WTC11 (cell line): Measurements from ENCODE around the gene KNSTRN. TPM values are rescaled to one million over a fixed set of nuclear protein-coding genes. Genes with fewer than 3 reads are reported as not detected.

Source experiments
- ATAC-seq: fragments of 200-7000 bp; cut with Tn5 transposase; 2 replicates; pipeline ENCODE4 v1.10.0; 2021; ENCODE audit warnings: mild to moderate bottlenecking, moderate library complexity
- CTCF ChIA-PET: fragments of 300-600 bp; sonication (Branson Sonifier 250); formaldehyde crosslinking; loops from one replicate; lab custom pipeline; 2021; ENCODE audit warnings: antibody characterized with exemption; lab: Charles Lee
- POLR2A ChIA-PET: fragments of 350-600 bp; sonication (Branson Sonifier 250); formaldehyde crosslinking; loops from one replicate; lab custom pipeline; 2021; ENCODE audit warnings: antibody characterized with exemption; lab: Charles Lee
- DNase-seq: peaks from one replicate; pipeline ENCODE4 v3.0.0; 2021; ENCODE audit warnings: low spot score
- H3K27ac Mint-ChIP-seq: 2 replicates; pipeline ENCODE4 v1.8.0; 2021; ENCODE audit warnings: mixed read lengths
- H3K27me3 Mint-ChIP-seq: 2 replicates; pipeline ENCODE4 v1.8.0; 2021; ENCODE audit warnings: low read depth, mild to moderate bottlenecking, moderate library complexity, mixed read lengths
- H3K36me3 Mint-ChIP-seq: 2 replicates; pipeline ENCODE4 v1.8.0; 2021; ENCODE audit warnings: mixed read lengths
- H3K4me1 Mint-ChIP-seq: 2 replicates; pipeline ENCODE4 v1.8.0; 2022; ENCODE audit warnings: mixed read lengths
- H3K4me3 Mint-ChIP-seq: 2 replicates; pipeline ENCODE4 v1.8.0; 2021; ENCODE audit warnings: mild to moderate bottlenecking, moderate library complexity, mixed read lengths
- H3K9me3 Mint-ChIP-seq: 2 replicates; pipeline ENCODE4 v1.8.0; 2021; ENCODE audit warnings: mixed read lengths
- ATF3 ChIP-seq: sonication (generic); formaldehyde crosslinking; conservative IDR thresholded peaks from 2 replicates; pipeline ENCODE4 v1.8.1; 2022; ENCODE audit warnings: mild to moderate bottlenecking, missing genetic modification reagents
- CREB1 ChIP-seq: sonication (generic); formaldehyde crosslinking; IDR thresholded peaks from 2 replicates; pipeline ENCODE4 v1.8.0; 2023; ENCODE audit warnings: mild to moderate bottlenecking, missing genetic modification reagents
- CREM ChIP-seq: sonication (generic); formaldehyde crosslinking; IDR thresholded peaks from 2 replicates; pipeline ENCODE4 v1.8.1; 2022; ENCODE audit warnings: mild to moderate bottlenecking, missing genetic modification reagents, moderate library complexity
- EMX1 ChIP-seq: fragments of 250-450 bp; sonication (Bioruptor Pico); IDR thresholded peaks from 2 replicates; pipeline ENCODE4 v1.8.0; 2021; ENCODE audit warnings: mild to moderate bottlenecking
- FOXK1 ChIP-seq: sonication (generic); formaldehyde crosslinking; IDR thresholded peaks from 2 replicates; pipeline ENCODE4 v1.8.0; 2022; ENCODE audit warnings: mild to moderate bottlenecking, moderate library complexity, missing genetic modification reagents
- FOXP1 ChIP-seq: sonication (generic); formaldehyde crosslinking; IDR thresholded peaks from 2 replicates; pipeline ENCODE4 v1.8.0; 2022; ENCODE audit warnings: missing genetic modification reagents, mild to moderate bottlenecking, moderate library complexity, borderline replicate concordance
- MYBL2 ChIP-seq: sonication (generic); formaldehyde crosslinking; IDR thresholded peaks from 2 replicates; pipeline ENCODE4 v1.8.1; 2023; ENCODE audit warnings: mild to moderate bottlenecking, moderate library complexity, missing genetic modification reagents
- NFATC4 ChIP-seq: fragments of 250-450 bp; sonication (Bioruptor Pico); IDR thresholded peaks from 2 replicates; pipeline ENCODE4 v1.9.0; 2021; ENCODE audit warnings: mild to moderate bottlenecking
- NFE2L1 ChIP-seq: sonication (generic); formaldehyde crosslinking; IDR thresholded peaks from 2 replicates; pipeline ENCODE4 v1.8.1; 2023; ENCODE audit warnings: missing genetic modification reagents
- NFYB ChIP-seq: sonication (generic); formaldehyde crosslinking; conservative IDR thresholded peaks from 2 replicates; pipeline ENCODE4 v1.8.0; 2022; ENCODE audit warnings: low read depth, missing genetic modification reagents
- NR2C2 ChIP-seq: sonication (generic); formaldehyde crosslinking; IDR thresholded peaks from 2 replicates; pipeline ENCODE4 v1.8.0; 2022; ENCODE audit warnings: mild to moderate bottlenecking, missing genetic modification reagents
- SMAD3 ChIP-seq: sonication (generic); formaldehyde crosslinking; IDR thresholded peaks from 2 replicates; pipeline ENCODE4 v1.8.0; 2022; ENCODE audit warnings: missing genetic modification reagents, mild to moderate bottlenecking, borderline replicate concordance
- SP1 ChIP-seq: sonication (generic); formaldehyde crosslinking; conservative IDR thresholded peaks from 2 replicates; pipeline ENCODE4 v1.8.1; 2022; ENCODE audit warnings: missing genetic modification reagents
- TCF7 ChIP-seq: sonication (generic); formaldehyde crosslinking; IDR thresholded peaks from 2 replicates; pipeline ENCODE4 v1.8.0; 2022; ENCODE audit warnings: mild to moderate bottlenecking, low read depth, missing genetic modification reagents, moderate library complexity
- TEAD1 ChIP-seq: sonication (generic); formaldehyde crosslinking; IDR thresholded peaks from 2 replicates; pipeline ENCODE4 v1.8.0; 2022; ENCODE audit warnings: mild to moderate bottlenecking, missing genetic modification reagents
- TP53 ChIP-seq: sonication (generic); formaldehyde crosslinking; IDR thresholded peaks from 2 replicates; pipeline ENCODE4 v1.8.1; 2023; ENCODE audit warnings: mild to moderate bottlenecking, missing genetic modification reagents
- USF2 ChIP-seq: sonication (generic); formaldehyde crosslinking; IDR thresholded peaks from 2 replicates; pipeline ENCODE4 v1.8.1; 2023; ENCODE audit warnings: mild to moderate bottlenecking, missing genetic modification reagents, moderate library complexity
- ZNF121 ChIP-seq: sonication (generic); formaldehyde crosslinking; IDR thresholded peaks from 2 replicates; pipeline ENCODE4 v1.8.0; 2023; ENCODE audit warnings: missing genetic modification reagents
- ZNF263 ChIP-seq: sonication (generic); formaldehyde crosslinking; IDR thresholded peaks from 2 replicates; pipeline ENCODE4 v1.8.1; 2022; ENCODE audit warnings: low read depth, mild to moderate bottlenecking, moderate library complexity, missing genetic modification reagents
- ZNF281 ChIP-seq: sonication (generic); formaldehyde crosslinking; IDR thresholded peaks from 2 replicates; pipeline ENCODE4 v1.8.0; 2023; ENCODE audit warnings: mild to moderate bottlenecking, missing genetic modification reagents
- total RNA-seq: library from RNA; stranded (reverse); gene quantifications from 3 replicates; pipeline ENCODE4 v1.2.3, GENCODE V29; 2021
- TF ChIP-seq, protein P1 (sequence below): sonication (generic); formaldehyde crosslinking; IDR thresholded peaks from 2 replicates; pipeline ENCODE4 v1.8.1; 2022; ENCODE audit warnings: mild to moderate bottlenecking, moderate library complexity, missing genetic modification reagents
- TF ChIP-seq, protein P2 (sequence below): sonication (generic); formaldehyde crosslinking; IDR thresholded peaks from 2 replicates; pipeline ENCODE4 v1.8.1; 2023; ENCODE audit warnings: mild to moderate bottlenecking, missing genetic modification reagents
- TF ChIP-seq, protein P3 (sequence below): sonication (generic); formaldehyde crosslinking; IDR thresholded peaks from 2 replicates; pipeline ENCODE4 v1.8.0; 2023; ENCODE audit warnings: missing genetic modification reagents, mild to moderate bottlenecking, borderline replicate concordance
- TF ChIP-seq, protein P4 (sequence below): sonication (generic); formaldehyde crosslinking; IDR thresholded peaks from 2 replicates; pipeline ENCODE4 v1.8.1; 2023; ENCODE audit warnings: mild to moderate bottlenecking, missing genetic modification reagents, moderate library complexity

Gene KNSTRN
- total RNA-seq, 1 experiment from 2014 or later, result 73.4 TPM

DNA sequence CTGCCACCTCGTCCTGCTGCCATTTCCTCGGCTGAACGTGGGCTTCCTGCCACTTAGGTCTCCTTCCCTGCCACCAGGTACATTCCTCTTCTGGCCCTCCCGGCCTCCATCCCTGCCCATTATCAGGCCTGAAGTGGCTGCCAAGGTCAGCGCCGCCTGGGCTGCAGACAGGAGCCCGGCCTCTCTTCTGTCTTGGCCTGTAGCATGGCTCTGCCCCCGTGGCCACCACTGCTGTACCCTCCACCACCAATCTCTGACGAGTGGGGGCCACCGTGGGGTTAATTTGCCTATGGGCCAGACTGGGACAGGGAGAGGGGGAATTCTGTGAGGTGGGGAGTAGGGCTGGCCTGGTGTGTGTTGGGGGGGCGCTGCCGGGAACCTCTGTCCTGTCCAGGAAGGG is 56.2 kb downstream of the KNSTRN start:
- no peak for TF ChIP-seq NFATC4 (CRISPR knock-in tag)
- no peak for TF ChIP-seq SMAD3 (CRISPR knock-in tag)
- TF ChIP-seq NFYB (CRISPR knock-in tag), result no peak
- no peak for TF ChIP-seq ZNF121
- no peak for TF ChIP-seq EMX1 (CRISPR knock-in tag)
- TF ChIP-seq TEAD1 (CRISPR knock-in tag), result no peak
- TF ChIP-seq, protein P1, sequence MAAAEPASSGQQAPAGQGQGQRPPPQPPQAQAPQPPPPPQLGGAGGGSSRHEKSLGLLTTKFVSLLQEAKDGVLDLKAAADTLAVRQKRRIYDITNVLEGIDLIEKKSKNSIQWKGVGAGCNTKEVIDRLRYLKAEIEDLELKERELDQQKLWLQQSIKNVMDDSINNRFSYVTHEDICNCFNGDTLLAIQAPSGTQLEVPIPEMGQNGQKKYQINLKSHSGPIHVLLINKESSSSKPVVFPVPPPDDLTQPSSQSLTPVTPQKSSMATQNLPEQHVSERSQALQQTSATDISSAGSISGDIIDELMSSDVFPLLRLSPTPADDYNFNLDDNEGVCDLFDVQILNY (CRISPR knock-in tag), result no peak
- no peak for TF ChIP-seq ZNF263 (CRISPR knock-in tag)
- TF ChIP-seq ATF3 (CRISPR knock-in tag), result no peak
- no peak for TF ChIP-seq TP53
- TF ChIP-seq TCF7, result no peak
- Mint-ChIP-seq H3K36me3 (0 out of 2 replicates have a peak, but pooled peaks cover 3% of the 10 kb centered on the region), H3K27me3 (peaks cover 22% of the 10 kb centered on the region), H3K4me3 (peak overlapping the region; percentile 90), H3K27ac (no peak overlapping the region), H3K4me1 (peaks cover 51% of the 10 kb centered on the region), H3K9me3 (no peaks in the 10 kb centered on the region)
- POLR2A ChIA-PET, result interaction anchor here (1.4 kb wide), 1 partner anchor 31 kb away, joined by 8 read pairs; the partner anchor contains the start of gene CHST14
- DNase-seq (no peak), ATAC-seq (no peak)
- CTCF ChIA-PET, result interaction anchor here (0.5 to 2.6 kb wide), 4 partner anchors 17 to 280 kb away, joined by 3 to 12 read pairs (median 8); no protein-coding TSS in a partner anchor

GRCh38 chr15:40439461-40439959 is 57.0 kb downstream of the KNSTRN start:
- Mint-ChIP-seq H3K4me1 (peaks cover 56% of the 10 kb centered on the region), H3K27ac (peak overlapping the region; percentile 78), H3K36me3 (0 out of 2 replicates have a peak, but pooled peaks cover 3% of the 10 kb centered on the region), H3K27me3 (peaks cover 14% of the 10 kb centered on the region), H3K4me3 (peak overlapping the region; percentile 90), H3K9me3 (no peaks in the 10 kb centered on the region)
- DNase-seq (peak; percentile 69), ATAC-seq (peak; percentile 32)
- ChIA-PET POLR2A (interaction anchor here (0.7 to 3.2 kb wide), 8 partner anchors 13 to 552 kb away, joined by 3 to 32 read pairs (median 4); partner anchors contain the start of genes CCDC32, CHST14 and IVD), CTCF (interaction anchor here (0.8 to 2.6 kb wide), 18 partner anchors 11 to 165 kb away, joined by 3 to 23 read pairs (median 5); partner anchors contain the start of genes CCDC9B and INAFM2)
- TF ChIP-seq FOXP1 (CRISPR knock-in tag) (peak; percentile 67; the same call in 1 of the 2 replicates), NR2C2 (no peak), SP1 (CRISPR knock-in tag) (peak; percentile 56), ZNF281 (CRISPR knock-in tag) (peak; percentile 60; the same call in 1 of the 2 replicates), MYBL2 (CRISPR knock-in tag) (0 out of 2 replicates have a peak, but pooled peaks have one; percentile 78), FOXK1 (peak; percentile 47; the same call in 1 of the 2 replicates), CREB1 (CRISPR knock-in tag) (no peak), CREM (CRISPR knock-in tag) (no peak), NFE2L1 (CRISPR knock-in tag) (peak; percentile 91), USF2 (CRISPR knock-in tag) (no peak)
- TF ChIP-seq, protein P2, sequence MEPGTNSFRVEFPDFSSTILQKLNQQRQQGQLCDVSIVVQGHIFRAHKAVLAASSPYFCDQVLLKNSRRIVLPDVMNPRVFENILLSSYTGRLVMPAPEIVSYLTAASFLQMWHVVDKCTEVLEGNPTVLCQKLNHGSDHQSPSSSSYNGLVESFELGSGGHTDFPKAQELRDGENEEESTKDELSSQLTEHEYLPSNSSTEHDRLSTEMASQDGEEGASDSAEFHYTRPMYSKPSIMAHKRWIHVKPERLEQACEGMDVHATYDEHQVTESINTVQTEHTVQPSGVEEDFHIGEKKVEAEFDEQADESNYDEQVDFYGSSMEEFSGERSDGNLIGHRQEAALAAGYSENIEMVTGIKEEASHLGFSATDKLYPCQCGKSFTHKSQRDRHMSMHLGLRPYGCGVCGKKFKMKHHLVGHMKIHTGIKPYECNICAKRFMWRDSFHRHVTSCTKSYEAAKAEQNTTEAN (CRISPR knock-in tag), result 0 out of 2 replicates have a peak, but pooled peaks have one; percentile 64
- TF ChIP-seq, protein P3, sequence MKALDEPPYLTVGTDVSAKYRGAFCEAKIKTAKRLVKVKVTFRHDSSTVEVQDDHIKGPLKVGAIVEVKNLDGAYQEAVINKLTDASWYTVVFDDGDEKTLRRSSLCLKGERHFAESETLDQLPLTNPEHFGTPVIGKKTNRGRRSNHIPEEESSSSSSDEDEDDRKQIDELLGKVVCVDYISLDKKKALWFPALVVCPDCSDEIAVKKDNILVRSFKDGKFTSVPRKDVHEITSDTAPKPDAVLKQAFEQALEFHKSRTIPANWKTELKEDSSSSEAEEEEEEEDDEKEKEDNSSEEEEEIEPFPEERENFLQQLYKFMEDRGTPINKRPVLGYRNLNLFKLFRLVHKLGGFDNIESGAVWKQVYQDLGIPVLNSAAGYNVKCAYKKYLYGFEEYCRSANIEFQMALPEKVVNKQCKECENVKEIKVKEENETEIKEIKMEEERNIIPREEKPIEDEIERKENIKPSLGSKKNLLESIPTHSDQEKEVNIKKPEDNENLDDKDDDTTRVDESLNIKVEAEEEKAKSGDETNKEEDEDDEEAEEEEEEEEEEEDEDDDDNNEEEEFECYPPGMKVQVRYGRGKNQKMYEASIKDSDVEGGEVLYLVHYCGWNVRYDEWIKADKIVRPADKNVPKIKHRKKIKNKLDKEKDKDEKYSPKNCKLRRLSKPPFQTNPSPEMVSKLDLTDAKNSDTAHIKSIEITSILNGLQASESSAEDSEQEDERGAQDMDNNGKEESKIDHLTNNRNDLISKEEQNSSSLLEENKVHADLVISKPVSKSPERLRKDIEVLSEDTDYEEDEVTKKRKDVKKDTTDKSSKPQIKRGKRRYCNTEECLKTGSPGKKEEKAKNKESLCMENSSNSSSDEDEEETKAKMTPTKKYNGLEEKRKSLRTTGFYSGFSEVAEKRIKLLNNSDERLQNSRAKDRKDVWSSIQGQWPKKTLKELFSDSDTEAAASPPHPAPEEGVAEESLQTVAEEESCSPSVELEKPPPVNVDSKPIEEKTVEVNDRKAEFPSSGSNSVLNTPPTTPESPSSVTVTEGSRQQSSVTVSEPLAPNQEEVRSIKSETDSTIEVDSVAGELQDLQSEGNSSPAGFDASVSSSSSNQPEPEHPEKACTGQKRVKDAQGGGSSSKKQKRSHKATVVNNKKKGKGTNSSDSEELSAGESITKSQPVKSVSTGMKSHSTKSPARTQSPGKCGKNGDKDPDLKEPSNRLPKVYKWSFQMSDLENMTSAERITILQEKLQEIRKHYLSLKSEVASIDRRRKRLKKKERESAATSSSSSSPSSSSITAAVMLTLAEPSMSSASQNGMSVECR (CRISPR knock-in tag), result peak; percentile 37; the same call in 1 of the 2 replicates
- TF ChIP-seq, protein P4, sequence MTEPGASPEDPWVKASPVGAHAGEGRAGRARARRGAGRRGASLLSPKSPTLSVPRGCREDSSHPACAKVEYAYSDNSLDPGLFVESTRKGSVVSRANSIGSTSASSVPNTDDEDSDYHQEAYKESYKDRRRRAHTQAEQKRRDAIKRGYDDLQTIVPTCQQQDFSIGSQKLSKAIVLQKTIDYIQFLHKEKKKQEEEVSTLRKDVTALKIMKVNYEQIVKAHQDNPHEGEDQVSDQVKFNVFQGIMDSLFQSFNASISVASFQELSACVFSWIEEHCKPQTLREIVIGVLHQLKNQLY (CRISPR knock-in tag), result no peak
